ENCODE results near the gene ADGRG1.
"Not testable (repeated sequence)": the region's sequence is repeated elsewhere in the genome, so short reads cannot be mapped to it uniquely, and the experiment has no call there.

Gene ADGRG1

GRCh38 chr16:57628008-57628781, at the start of gene ADGRG1:
TSS of gene ADGRG1 (plus strand) at chr16:57628630. CDS start at chr16:57650288, 21,658 bp downstream.
- DNase-seq: peak; percentile 62 to 70

- DNase-seq: no peak
Measured at GRCh38 chr16:57579361-57579665, 49.1 kb upstream of the ADGRG1 start.

- no peak for DNase-seq
Measured at GRCh38 chr16:57585051-57585687, 43.3 kb upstream of the ADGRG1 start.

GRCh38 chr16:57588831-57589230, 39.6 kb upstream of the ADGRG1 start:
- no peak for DNase-seq

DNA sequence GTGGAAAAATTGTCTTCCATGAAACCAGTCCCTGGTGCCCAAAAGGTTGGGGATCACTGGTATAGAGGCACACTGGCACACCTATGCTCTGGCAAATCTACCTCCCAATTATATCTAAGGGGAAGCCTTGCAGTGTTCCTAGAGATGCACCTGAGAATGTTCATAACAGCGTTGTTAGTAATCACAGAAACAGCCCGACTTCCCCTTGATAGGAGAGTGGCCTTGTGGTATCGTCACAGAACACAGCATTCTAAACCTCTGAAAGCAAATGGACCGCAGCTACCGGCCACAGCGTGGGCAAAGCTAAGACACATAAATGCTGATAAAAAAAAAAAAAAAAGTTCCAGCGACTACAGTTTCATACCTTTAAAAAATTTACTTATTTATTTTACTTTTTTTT, 39.1 kb upstream of the ADGRG1 start:
- no peak for DNase-seq

DNA sequence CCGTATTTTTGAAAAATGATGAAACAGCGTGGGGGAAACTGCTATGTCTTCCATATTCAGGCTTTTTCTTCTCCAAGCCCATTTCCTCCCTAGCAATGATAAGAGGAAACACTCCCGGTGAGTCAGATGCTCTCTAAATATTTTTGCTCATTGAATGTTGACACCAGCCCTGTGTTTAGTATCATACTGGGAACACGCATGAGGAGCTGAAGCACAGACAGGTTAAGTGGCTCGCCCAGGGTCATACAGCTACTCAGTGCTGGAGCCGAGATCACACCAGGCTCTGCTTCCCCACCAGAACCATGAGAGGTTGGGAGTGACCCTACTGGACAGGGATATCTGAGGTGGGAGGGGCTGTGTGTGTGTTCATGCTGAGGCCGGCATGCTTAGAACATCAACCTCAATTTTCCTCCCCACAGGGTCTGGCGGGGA, 37.8 kb upstream of the ADGRG1 start:
- DNase-seq: peak; percentile 63 to 76

DNA sequence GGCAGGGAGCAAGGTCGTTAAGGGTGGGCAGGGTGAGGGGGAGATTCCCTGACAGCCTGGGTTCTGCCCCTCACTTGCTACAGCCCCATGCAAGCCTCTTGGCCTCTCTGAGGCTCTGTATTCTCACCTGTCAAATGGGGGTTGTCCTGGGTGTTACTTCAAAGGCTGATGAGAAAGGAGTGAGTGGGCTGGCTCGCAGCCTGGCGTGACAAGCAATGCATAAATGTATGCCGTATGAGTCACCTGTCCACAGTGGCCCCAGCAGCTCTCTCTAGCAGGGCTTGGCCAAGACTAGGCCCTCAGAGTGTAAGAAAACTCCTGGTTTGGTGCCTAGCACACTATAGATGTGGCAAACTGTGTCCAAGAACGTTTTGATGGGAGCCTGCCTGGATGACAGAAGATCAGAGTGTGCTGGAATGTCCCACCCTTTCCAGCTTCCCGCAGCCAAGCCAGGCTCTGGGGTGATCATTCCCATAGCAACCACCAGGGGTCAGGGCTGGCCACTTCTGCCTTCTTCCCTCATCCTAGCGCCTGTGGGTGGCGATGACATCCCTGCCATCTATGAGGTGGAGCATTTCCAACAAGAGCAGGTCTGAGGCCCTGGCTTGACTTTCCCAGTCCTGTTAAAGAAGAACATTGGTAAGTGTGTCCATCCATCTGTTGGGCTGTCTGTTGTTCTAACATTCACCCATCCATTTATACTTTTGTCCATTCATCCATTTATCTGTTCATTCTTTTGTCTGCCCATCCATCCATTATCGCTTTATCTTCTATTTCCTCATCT, 37.2 kb upstream of the ADGRG1 start:
- peak; percentile 74 to 91 for DNase-seq

GRCh38 chr16:57591870-57592485, 36.5 kb upstream of the ADGRG1 start:
- no peak for DNase-seq

DNA sequence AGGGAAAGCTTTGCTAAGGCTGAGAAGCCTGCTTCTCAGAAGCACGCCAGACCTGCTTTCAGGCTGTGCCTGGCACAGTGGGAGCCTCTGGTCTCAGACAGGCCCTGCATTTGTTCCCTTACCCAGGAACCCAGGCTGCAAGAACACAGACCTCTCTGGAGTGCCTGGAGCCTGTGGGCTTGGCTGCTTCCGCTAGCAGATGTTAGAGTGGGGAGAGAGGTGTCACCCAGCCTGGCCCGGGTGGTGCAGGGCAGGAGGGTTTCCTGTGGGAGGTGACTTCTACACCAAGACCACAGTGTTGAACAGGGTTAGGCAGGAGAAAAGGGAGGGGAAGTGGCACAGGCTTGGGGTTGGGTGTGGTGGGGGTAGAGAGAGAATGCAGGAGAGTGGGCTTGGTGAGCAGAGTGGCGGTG, 35.8 kb upstream of the ADGRG1 start:
- DNase-seq: no peak

DNA sequence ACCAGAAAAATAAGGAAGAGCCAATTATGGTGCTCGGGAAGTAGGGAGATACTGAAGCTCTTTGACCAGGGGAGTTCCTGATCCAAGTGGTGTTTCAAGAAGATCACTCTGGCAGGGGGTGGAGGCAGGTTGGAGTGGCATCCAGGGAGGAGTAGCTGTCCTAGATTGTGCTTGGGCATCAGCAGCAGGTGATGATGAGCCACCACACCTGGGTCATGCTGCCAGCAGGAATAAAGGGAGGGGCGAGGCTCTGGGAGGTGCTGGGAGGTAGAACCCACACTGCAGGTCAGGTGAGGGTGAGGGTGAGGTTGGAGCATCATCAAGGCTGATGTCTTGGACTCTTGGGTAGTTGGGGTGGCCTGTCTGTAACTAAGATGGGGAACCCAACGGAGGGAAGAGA, 35.4 kb upstream of the ADGRG1 start:
- no peak for DNase-seq

- no peak for DNase-seq
Measured at GRCh38 chr16:57593990-57594389, 34.4 kb upstream of the ADGRG1 start.

- no peak for DNase-seq
Measured at GRCh38 chr16:57594531-57595031, 33.8 kb upstream of the ADGRG1 start.

DNA sequence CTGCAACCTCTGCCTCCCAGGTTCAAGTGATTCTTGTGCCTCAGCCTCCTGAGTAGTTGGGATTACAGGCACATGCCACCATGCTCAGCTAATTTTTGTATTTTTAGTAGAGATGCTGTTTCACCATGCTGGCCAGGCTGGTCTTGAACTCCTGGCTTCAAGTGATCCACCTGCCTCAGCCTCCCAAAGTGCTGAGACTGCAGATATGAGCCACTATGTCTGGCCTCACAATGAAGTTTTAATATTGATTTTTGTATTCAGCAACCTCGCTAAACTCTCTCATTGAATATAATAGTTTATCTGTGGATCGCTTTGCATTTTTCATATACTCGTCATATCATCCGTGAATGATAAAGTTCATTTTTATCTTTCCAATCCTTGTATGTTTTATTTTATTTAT, 32.2 kb upstream of the ADGRG1 start:
- DNase-seq: not testable (repeated sequence)

DNA sequence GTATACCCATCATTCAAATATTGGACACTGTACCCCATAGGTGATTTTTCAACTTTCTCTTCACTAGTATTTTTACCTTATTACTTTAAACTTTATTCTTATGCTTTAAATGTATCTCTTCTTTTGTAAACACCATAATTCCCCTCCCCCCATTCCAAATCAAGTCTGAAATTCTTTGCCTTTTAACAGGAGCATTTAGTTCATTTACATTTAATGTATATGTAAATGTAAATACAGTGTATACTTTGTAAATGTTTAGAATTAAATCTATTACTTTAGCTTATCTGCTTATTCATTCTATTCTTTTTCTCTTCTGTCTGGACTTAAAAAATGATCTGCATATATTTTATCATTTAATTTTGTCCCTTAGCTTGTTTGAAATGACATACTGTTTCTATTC, 30.0 kb upstream of the ADGRG1 start:
- no peak for DNase-seq

- no peak for DNase-seq
Measured at GRCh38 chr16:57600048-57600835, 28.2 kb upstream of the ADGRG1 start.

GRCh38 chr16:57600952-57601580, 27.4 kb upstream of the ADGRG1 start:
- DNase-seq: no peak

- DNase-seq: peak in 1 of 2 donors; percentile 25
Measured at GRCh38 chr16:57601801-57602478, 26.5 kb upstream of the ADGRG1 start.

DNA sequence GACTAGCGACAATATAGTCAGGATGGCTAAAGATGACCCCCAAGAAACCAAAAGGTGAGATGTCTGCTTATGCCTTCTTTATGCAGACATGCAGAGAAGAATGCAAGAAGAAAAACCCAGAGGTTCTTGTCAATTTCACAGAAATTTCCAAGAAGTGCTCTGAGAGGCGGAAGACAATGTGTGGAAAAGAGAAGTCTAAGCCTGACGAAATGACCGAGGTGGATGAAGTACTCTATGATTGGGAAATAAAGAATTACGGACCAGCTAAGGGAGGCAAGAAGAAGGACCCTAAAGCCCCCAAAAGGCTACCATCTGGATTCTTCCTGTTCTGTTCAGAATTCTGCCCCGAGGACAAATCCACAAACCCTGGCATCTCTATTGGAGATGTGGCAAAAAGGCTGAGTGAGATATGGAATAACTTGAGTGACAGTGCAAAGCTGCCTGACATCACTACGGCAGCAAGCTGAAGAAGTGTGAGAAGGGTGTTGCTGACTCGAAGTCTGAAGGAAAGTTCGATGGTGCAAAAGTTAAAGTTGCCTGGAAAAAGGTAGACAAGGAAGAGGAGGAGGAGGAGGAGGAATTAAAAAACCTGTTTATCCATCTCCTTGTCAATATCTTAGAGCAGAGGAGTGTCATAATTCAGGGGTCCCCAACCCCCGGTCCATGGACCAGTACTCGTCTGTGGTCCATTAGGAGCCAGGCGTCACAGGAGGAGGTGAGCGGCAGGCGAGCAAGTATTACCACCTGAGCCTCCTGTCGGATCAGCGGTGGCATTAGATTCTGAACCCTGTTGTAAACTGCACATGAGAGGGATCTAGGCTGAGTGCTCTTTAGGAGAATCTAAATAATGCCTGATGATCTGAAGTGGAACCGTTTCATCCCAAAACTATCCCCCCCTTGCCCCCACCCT, 25.1 kb upstream of the ADGRG1 start:
- peak; percentile 48 to 74 for DNase-seq

DNA sequence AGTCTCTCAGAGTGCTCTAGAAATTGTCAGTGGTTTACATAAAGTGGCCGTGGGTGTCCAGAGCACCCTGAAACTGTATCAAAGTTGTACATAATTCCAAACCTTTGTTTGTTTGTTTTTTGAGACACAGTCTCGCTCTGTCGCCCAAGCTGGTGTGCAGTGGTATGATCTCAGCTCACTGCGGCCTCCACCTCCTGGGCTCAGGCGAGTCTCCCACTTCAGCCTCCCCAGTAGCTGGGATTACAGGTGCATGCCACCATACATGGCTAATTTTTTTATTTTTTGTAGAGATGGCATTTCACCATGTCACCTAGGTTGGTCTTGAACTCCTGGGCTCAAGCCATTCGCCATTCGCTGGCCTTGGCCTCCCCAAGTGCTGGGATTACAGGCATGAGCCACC, 24.3 kb upstream of the ADGRG1 start:
- no peak for DNase-seq
